ENCODE data around the gene NLRC3.

NLRC3 gene

GRCh38 chr16:3574195-3574594 lies 3.0 kb downstream of the NLRC3 start:
- ChIA-PET CTCF (no interaction called here), POLR2A (no interaction called here)
- no peaks in the 10 kb centered on the region for H3K36me3 ChIP-seq (ENCODE audit: control insufficient read depth in 2 of 2, insufficient read depth in 1 of 2, low read length in 2 of 2)
- TF ChIP-seq ZNF292 (tag by site-specific recombination; IDR thresholded peaks at IDR 0.05; ENCODE audit: borderline replicate concordance, low read depth) (no peak), ZSCAN16 (tag by site-specific recombination; IDR thresholded peaks at IDR 0.05) (no peak), ZBTB26 (tag by site-specific recombination; optimal IDR thresholded peaks at IDR 0.05) (no peak), ZBTB17 (tag by site-specific recombination; IDR thresholded peaks at IDR 0.05) (no peak), ZNF514 (tag by site-specific recombination; IDR thresholded peaks at IDR 0.05) (no peak), ZNF138 (tag by site-specific recombination; IDR thresholded peaks at IDR 0.05; ENCODE audit: borderline replicate concordance) (no peak), ZNF585B (tag by site-specific recombination; IDR thresholded peaks at IDR 0.05) (no peak), ZNF707 (tag by site-specific recombination; IDR thresholded peaks at IDR 0.05) (no peak), ZNF843 (tag by site-specific recombination; IDR thresholded peaks at IDR 0.05) (no peak), ZNF530 (tag by site-specific recombination; IDR thresholded peaks at IDR 0.05; ENCODE audit: low read depth) (no peak), SP3 (tag by site-specific recombination; IDR thresholded peaks at IDR 0.05) (no peak), ZBTB10 (tag by site-specific recombination; IDR thresholded peaks at IDR 0.05) (no peak), ZNF132 (tag by site-specific recombination; IDR thresholded peaks at IDR 0.05; ENCODE audit: borderline replicate concordance) (no peak), ZNF660 (tag by site-specific recombination; IDR thresholded peaks at IDR 0.05) (no peak), ZNF211 (tag by site-specific recombination; IDR thresholded peaks at IDR 0.05; ENCODE audit: low read depth) (no peak), ZNF664 (tag by site-specific recombination; IDR thresholded peaks at IDR 0.05) (no peak)
- H3K4me3 ChIP-seq (ENCODE audit: low read depth, low read length) = no peak overlapping the region
- H3K4me1 ChIP-seq (ENCODE audit: control insufficient read depth, insufficient read depth, low read length) = no peaks in the 10 kb centered on the region
- no peaks in the 10 kb centered on the region for H3K9me3 ChIP-seq (ENCODE audit: control insufficient read depth, insufficient read depth, low read depth, low read length)
- no peak overlapping the region for H3K27ac ChIP-seq (ENCODE audit: extremely low read depth, low read depth, low read length)

- no peak overlapping the region for H3K4me3 ChIP-seq (ENCODE audit: low read depth, low read length)
- CTCF ChIA-PET = no interaction called here
- no peaks in the 10 kb centered on the region for H3K4me1 ChIP-seq (ENCODE audit: control insufficient read depth, insufficient read depth, low read length)
- POLR2A ChIA-PET = no interaction called here
- no peak for TF ChIP-seq ZNF155 (tag by site-specific recombination; IDR thresholded peaks at IDR 0.05)
- TF ChIP-seq ZNF391 (tag by site-specific recombination; IDR thresholded peaks at IDR 0.05; ENCODE audit: borderline replicate concordance, low read depth) = no peak
- H3K27ac ChIP-seq (ENCODE audit: extremely low read depth, low read depth, low read length) = no peak overlapping the region
- H3K36me3 ChIP-seq (ENCODE audit: control insufficient read depth in 2 of 2, insufficient read depth in 1 of 2, low read length in 2 of 2) = no peaks in the 10 kb centered on the region
- H3K9me3 ChIP-seq (ENCODE audit: control insufficient read depth, insufficient read depth, low read depth, low read length) = no peaks in the 10 kb centered on the region
These were observed 3.9 kb downstream of the NLRC3 start for GRCh38 chr16:3573146-3573815.

- ChIA-PET CTCF (no interaction called here), POLR2A (interaction anchor here (0.7 kb wide), 1 partner anchor 12 kb away, joined by 3 read pairs; no protein-coding TSS in a partner anchor)
- Histone ChIP-seq H3K9me3 (ENCODE audit: control insufficient read depth, insufficient read depth, low read depth, low read length) (no peaks in the 10 kb centered on the region), H3K4me1 (ENCODE audit: control insufficient read depth, insufficient read depth, low read length) (no peaks in the 10 kb centered on the region), H3K36me3 (ENCODE audit: control insufficient read depth in 2 of 2, insufficient read depth in 1 of 2, low read length in 2 of 2) (no peaks in the 10 kb centered on the region), H3K27ac (ENCODE audit: extremely low read depth, low read depth, low read length) (no peak overlapping the region), H3K4me3 (ENCODE audit: low read depth, low read length) (no peak overlapping the region)
- no peak for TF ChIP-seq ZNF350 (tag by site-specific recombination; IDR thresholded peaks at IDR 0.05)
- no peak for TF ChIP-seq ZNF148 (tag by site-specific recombination; IDR thresholded peaks at IDR 0.05; ENCODE audit: borderline replicate concordance)
- no peak for TF ChIP-seq ZBTB49 (tag by site-specific recombination; IDR thresholded peaks at IDR 0.05; ENCODE audit: low read depth)
- no peak for TF ChIP-seq PRDM1 (tag by site-specific recombination; IDR thresholded peaks at IDR 0.05)
- TF ChIP-seq SETDB1 (IDR thresholded peaks at IDR 0.05; ENCODE audit: insufficient read length, low read length) = peak; percentile 36
These were observed 6.7 kb downstream of the NLRC3 start for GRCh38 chr16:3570420-3571062.
